HepG2 (cell line): ENCODE measurements around the gene ZMYND8. TPM values are rescaled to one million over a fixed set of nuclear protein-coding genes. Genes with fewer than 3 reads are reported as not detected.

ENCODE experiments used
- DMAP1 ChIP-seq: IDR thresholded peaks from 2 replicates; pipeline ENCODE4 v1.6.1; 2016
- GPBP1L1 ChIP-seq: sonication (generic); formaldehyde crosslinking; IDR thresholded peaks from 2 replicates; pipeline ENCODE4 v1.5.0; 2020; ENCODE audit warnings: mild to moderate bottlenecking, missing genetic modification reagents
- KMT2A ChIP-seq: sonication (generic); formaldehyde crosslinking; IDR thresholded peaks from 2 replicates; pipeline ENCODE4 v1.4.0; 2020; ENCODE audit warnings: missing genetic modification reagents
- MTF1 ChIP-seq: sonication (generic); formaldehyde crosslinking; IDR thresholded peaks from 2 replicates; pipeline ENCODE4 v1.5.0; 2020; ENCODE audit warnings: missing genetic modification reagents
- POLR2G ChIP-seq: fragments of 200-400 bp; formaldehyde crosslinking; IDR thresholded peaks from 2 replicates; pipeline ENCODE4 v1.6.1; 2018; ENCODE audit warnings: mild to moderate bottlenecking, low read depth, low read length, moderate library complexity
- SATB2 ChIP-seq: sonication (generic); formaldehyde crosslinking; IDR thresholded peaks from 2 replicates; pipeline ENCODE4 v1.5.0; 2020; ENCODE audit warnings: missing genetic modification reagents
- SRSF9 ChIP-seq: fragments of 200-400 bp; formaldehyde crosslinking; IDR thresholded peaks from 2 replicates; pipeline ENCODE4 v1.6.1; 2018; ENCODE audit warnings: borderline replicate concordance, mild to moderate bottlenecking, low read depth, low read length; ENCODE audit not compliant: insufficient read depth, poor library complexity, severe bottlenecking
- STAG1 ChIP-seq: sonication (generic); formaldehyde crosslinking; IDR thresholded peaks from 2 replicates; pipeline ENCODE4 v1.4.0; 2020; ENCODE audit warnings: missing genetic modification reagents
- ZBTB4 ChIP-seq: sonication (generic); formaldehyde crosslinking; IDR thresholded peaks from 2 replicates; pipeline ENCODE4 v1.4.0; 2020; ENCODE audit warnings: missing genetic modification reagents, mild to moderate bottlenecking, borderline replicate concordance
- ZNF142 ChIP-seq: sonication (generic); formaldehyde crosslinking; IDR thresholded peaks from 2 replicates; pipeline ENCODE4 v1.4.0; 2020; ENCODE audit warnings: missing genetic modification reagents
- ZNF75D ChIP-seq: sonication (generic); formaldehyde crosslinking; IDR thresholded peaks from 2 replicates; pipeline ENCODE4 v1.8.1; 2023; ENCODE audit warnings: missing genetic modification reagents, mild to moderate bottlenecking, borderline replicate concordance
- ZNF83 ChIP-seq: sonication (generic); formaldehyde crosslinking; IDR thresholded peaks from 2 replicates; pipeline ENCODE4 v1.4.0; 2020; ENCODE audit warnings: missing genetic modification reagents, mild to moderate bottlenecking, borderline replicate concordance
- polyA plus RNA-seq, 8 experiments: library from polyadenylated mRNA; depleted of rRNA in 3 of 8; stranded (reverse) in 7 of 8; unstranded in 1 of 8; fragments of >200 nt; fragmentation: Illumina TruSeq in 4 of 8; extraction: Trizol in 4 of 8; gene quantifications; 2 replicates each; pipeline versions ENCODE4 v1.2.1 to v1.2.3, GENCODE V29; 2011 to 2016; ENCODE audit warnings: low read depth in 4 of 8, missing spikeins in 1 of 8, mixed read lengths in 1 of 8; ENCODE audit not compliant: insufficient read depth in 1 of 8
- total RNA-seq, 5 experiments: library from RNA; depleted of rRNA; stranded (reverse); fragments of >200 nt; fragmentation: Illumina TruSeq; extraction: Trizol; gene quantifications; 2 replicates each; pipeline ENCODE4 v1.2.3, GENCODE V29; 2016; ENCODE audit warnings: low read depth in 1 of 5
- TF ChIP-seq, protein P1 (sequence below): sonication (generic); formaldehyde crosslinking; conservative IDR thresholded peaks from 2 replicates; pipeline ENCODE4 v1.4.0; 2020; ENCODE audit warnings: mild to moderate bottlenecking, missing genetic modification reagents, moderate library complexity

Gene ZMYND8
- total and polyA plus RNA-seq, 2 of the 13 experiments (the other 11 are each of a cell fraction or from before 2014, with no cell fraction given) = 53.9 to 84.7 TPM

GRCh38 chr20:47358672-47359529 is 2.4 kb upstream of the ZMYND8 start (continued):
- TF ChIP-seq MTF1 (CRISPR knock-in tag) = 0 out of 2 replicates have a peak, but pooled peaks have one; percentile 21
- TF ChIP-seq POLR2G = peak; percentile 99
- peak; percentile 98; the same call in 1 of the 2 replicates for TF ChIP-seq ZBTB4 (CRISPR knock-in tag)
- TF ChIP-seq GPBP1L1 = no peak
- peak; percentile 56; the same call in 1 of the 2 replicates for TF ChIP-seq ZNF142 (CRISPR knock-in tag)
- TF ChIP-seq, protein P1, sequence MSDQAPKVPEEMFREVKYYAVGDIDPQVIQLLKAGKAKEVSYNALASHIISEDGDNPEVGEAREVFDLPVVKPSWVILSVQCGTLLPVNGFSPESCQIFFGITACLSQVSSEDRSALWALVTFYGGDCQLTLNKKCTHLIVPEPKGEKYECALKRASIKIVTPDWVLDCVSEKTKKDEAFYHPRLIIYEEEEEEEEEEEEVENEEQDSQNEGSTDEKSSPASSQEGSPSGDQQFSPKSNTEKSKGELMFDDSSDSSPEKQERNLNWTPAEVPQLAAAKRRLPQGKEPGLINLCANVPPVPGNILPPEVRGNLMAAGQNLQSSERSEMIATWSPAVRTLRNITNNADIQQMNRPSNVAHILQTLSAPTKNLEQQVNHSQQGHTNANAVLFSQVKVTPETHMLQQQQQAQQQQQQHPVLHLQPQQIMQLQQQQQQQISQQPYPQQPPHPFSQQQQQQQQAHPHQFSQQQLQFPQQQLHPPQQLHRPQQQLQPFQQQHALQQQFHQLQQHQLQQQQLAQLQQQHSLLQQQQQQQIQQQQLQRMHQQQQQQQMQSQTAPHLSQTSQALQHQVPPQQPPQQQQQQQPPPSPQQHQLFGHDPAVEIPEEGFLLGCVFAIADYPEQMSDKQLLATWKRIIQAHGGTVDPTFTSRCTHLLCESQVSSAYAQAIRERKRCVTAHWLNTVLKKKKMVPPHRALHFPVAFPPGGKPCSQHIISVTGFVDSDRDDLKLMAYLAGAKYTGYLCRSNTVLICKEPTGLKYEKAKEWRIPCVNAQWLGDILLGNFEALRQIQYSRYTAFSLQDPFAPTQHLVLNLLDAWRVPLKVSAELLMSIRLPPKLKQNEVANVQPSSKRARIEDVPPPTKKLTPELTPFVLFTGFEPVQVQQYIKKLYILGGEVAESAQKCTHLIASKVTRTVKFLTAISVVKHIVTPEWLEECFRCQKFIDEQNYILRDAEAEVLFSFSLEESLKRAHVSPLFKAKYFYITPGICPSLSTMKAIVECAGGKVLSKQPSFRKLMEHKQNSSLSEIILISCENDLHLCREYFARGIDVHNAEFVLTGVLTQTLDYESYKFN = peak; percentile 99
- peak; percentile 36; the same call in 1 of the 2 replicates for TF ChIP-seq ZNF83 (CRISPR knock-in tag)
- TF ChIP-seq DMAP1 (CRISPR knock-in tag) = peak; percentile 98
- TF ChIP-seq ZNF75D (CRISPR knock-in tag) = no peak
- peak; percentile 48 for TF ChIP-seq STAG1 (CRISPR knock-in tag)
- peak; percentile 95 for TF ChIP-seq SATB2 (CRISPR knock-in tag)
- TF ChIP-seq KMT2A = peak; percentile 81
- TF ChIP-seq SRSF9 = no peak
